Activated CD4-positive, alpha-beta T cell treated with anti-CD3 and anti-CD28 coated beads, Interleukin-2, amount 10 ng/mL, durations not matched to agents 24 days and 14 days (primary cell): ENCODE measurements around the gene MAPRE3. TPM values are rescaled to one million over a fixed set of nuclear protein-coding genes. Genes with fewer than 3 reads are reported as not detected.
"Not testable (repeated sequence)": the region's sequence is repeated elsewhere in the genome, so short reads cannot be mapped to it uniquely, and the experiment has no call there.

Experiments
- DNase-seq: peaks from one replicate; pipeline ENCODE4 v3.0.0; 2022
- H3K27ac Mint-ChIP-seq: one replicate; pipeline ENCODE4 v1.8.0; 2022; ENCODE audit warnings: mild to moderate bottlenecking, mixed read lengths
- H3K27me3 Mint-ChIP-seq: one replicate; pipeline ENCODE4 v1.8.0; 2022; ENCODE audit warnings: mixed read lengths
- H3K36me3 Mint-ChIP-seq: one replicate; pipeline ENCODE4 v1.8.0; 2022; ENCODE audit warnings: low read depth, mild to moderate bottlenecking, mixed read lengths
- H3K4me1 Mint-ChIP-seq: one replicate; pipeline ENCODE4 v1.8.0; 2021; ENCODE audit warnings: mixed read lengths
- H3K4me3 Mint-ChIP-seq: one replicate; pipeline ENCODE4 v1.8.0; 2022; ENCODE audit warnings: mild to moderate bottlenecking, moderate library complexity, mixed read lengths
- H3K9me3 Mint-ChIP-seq: one replicate; pipeline ENCODE4 v1.8.0; 2021; ENCODE audit warnings: mixed read lengths
- intact Hi-C: fragments of 100-400 bp; cut with micrococcal nuclease; formaldehyde crosslinking; loops from one replicate; pipeline ENCODE4 v1.15.1; 2023
- total RNA-seq: library from RNA; stranded (reverse); gene quantifications from 2 replicates; pipeline ENCODE4 v1.2.3, GENCODE V29; 2022

MAPRE3 gene
- total RNA-seq, 1 donor from 2014 or later = 2.5 TPM

GRCh38 chr2:27072920-27073319 is 102.5 kb downstream of the MAPRE3 start:
- peaks cover 63% of the 10 kb centered on the region for H3K4me1 Mint-ChIP-seq
- H3K9me3 Mint-ChIP-seq = no peaks in the 10 kb centered on the region

GRCh38 chr2:27073782-27074181 is 103.3 kb downstream of the MAPRE3 start:
- peak overlapping the region; percentile 59 for H3K27ac Mint-ChIP-seq
- H3K4me3 Mint-ChIP-seq = no peak overlapping the region
- peaks cover 58% of the 10 kb centered on the region for H3K4me1 Mint-ChIP-seq
- H3K36me3 Mint-ChIP-seq = peaks cover 21% of the 10 kb centered on the region
- intact Hi-C loops = loop anchor here (5.0 kb wide), 1 partner anchor 284 kb away; the partner anchor contains the start of gene GTF3C2
- no peaks in the 10 kb centered on the region for H3K27me3 Mint-ChIP-seq
- no peaks in the 10 kb centered on the region for H3K9me3 Mint-ChIP-seq
- DNase-seq = no peak

More at GRCh38 chr2:27072920-27073319, 102.5 kb downstream of the MAPRE3 start:
- no peak for DNase-seq
- H3K4me3 Mint-ChIP-seq = peak overlapping the region; percentile 85
- intact Hi-C loops = loop anchor here (5.0 kb wide), 1 partner anchor 284 kb away; the partner anchor contains the start of gene GTF3C2
- peaks cover 26% of the 10 kb centered on the region for H3K36me3 Mint-ChIP-seq
- H3K27ac Mint-ChIP-seq = peak overlapping the region; percentile 92
- no peaks in the 10 kb centered on the region for H3K27me3 Mint-ChIP-seq

DNA sequence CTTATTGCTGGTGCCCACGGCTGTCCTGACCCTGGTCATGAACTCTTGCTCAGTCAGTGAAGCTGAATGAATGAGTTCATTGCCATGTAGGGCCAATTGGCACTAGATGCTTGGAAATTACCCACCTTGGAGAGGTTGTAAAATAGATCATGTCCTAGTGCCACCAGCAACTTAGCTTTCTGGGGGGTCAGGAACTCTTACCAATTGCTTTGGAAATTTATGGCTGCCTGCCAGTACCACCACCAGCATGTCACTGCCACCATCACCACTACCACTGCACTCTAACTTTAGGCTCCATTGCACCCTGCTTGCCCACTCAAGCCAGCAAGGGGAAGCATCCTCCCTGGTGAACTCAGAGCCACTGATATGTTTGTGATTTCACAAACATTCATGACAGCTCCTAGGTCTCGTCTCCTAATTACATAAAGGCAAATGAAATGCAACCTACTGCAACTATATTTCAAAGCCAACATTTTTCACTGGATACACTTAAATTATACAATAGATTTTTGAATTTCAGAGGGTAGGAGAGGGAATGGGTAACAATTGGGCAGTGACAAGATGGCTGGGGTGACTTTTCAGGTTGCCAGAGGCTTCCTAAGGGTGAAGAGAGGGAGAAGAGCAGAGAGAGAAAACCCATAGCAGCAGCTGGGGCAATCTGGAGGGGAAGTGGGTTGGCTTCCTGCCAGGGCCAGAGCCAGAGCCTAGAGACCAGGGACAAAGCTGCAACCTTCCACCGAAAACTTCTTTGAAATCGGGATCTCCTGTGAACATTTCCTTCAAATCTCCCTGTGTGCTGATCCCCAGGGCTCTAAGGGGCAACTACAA is 104.5 kb downstream of the MAPRE3 start:
- intact Hi-C loops = loop anchor here (5.0 kb wide), 1 partner anchor 282 kb away; the partner anchor contains the start of gene GTF3C2
- DNase-seq = peak; percentile 82
- Mint-ChIP-seq H3K27ac (peak overlapping the region; percentile 84), H3K4me3 (peak overlapping the region; percentile 58), H3K9me3 (no peaks in the 10 kb centered on the region), H3K4me1 (peaks cover 49% of the 10 kb centered on the region), H3K27me3 (no peaks in the 10 kb centered on the region), H3K36me3 (peaks cover 10% of the 10 kb centered on the region)

GRCh38 chr2:27075566-27075871 is 105.1 kb downstream of the MAPRE3 start:
- H3K9me3 Mint-ChIP-seq, DNase-seq, intact Hi-C loops, H3K36me3 Mint-ChIP-seq, H3K27me3 Mint-ChIP-seq: not testable (repeated sequence)
- Mint-ChIP-seq H3K4me3 (peak overlapping the region; percentile 58), H3K4me1 (peaks cover 49% of the 10 kb centered on the region), H3K27ac (peak overlapping the region; percentile 84)

DNA sequence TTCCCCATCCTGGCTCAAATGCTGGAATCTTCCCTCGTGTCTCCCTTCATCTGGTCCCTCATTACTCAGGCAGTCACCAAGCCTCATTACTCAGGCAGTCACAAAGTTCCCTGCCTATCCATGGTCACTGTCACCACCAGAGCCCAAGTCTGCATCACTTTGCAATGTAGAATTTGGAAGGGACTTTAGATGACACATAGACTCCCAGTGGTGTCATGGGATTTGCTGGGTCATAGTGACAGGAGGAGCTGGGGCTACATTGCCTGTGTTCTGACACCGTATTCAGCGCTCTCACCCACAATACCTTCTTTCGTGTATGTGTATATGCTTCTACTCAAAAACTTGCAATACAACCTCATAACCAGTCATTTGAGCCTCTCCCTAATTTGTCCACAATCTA is 105.9 kb downstream of the MAPRE3 start:
- H3K27ac Mint-ChIP-seq = peak overlapping the region; percentile 64
- DNase-seq = no peak
- peaks cover 52% of the 10 kb centered on the region for H3K4me1 Mint-ChIP-seq
- H3K4me3 Mint-ChIP-seq = peak overlapping the region; percentile 13
- intact Hi-C loops = no loop called here
- H3K27me3 Mint-ChIP-seq = no peaks in the 10 kb centered on the region
- no peaks in the 10 kb centered on the region for H3K36me3 Mint-ChIP-seq
- no peaks in the 10 kb centered on the region for H3K9me3 Mint-ChIP-seq

Other genes with a start within 250 kb of the MAPRE3 start
- 10.5 and 11.5 TPM in 2 replicates for gene SLC35F6, start 206.4 kb upstream of the MAPRE3 start, total RNA-seq
- gene CENPA, start 184.6 kb upstream of the MAPRE3 start, total RNA-seq = 21.8 and 23.6 TPM in 2 replicates
- gene DPYSL5, start 122.5 kb upstream of the MAPRE3 start, total RNA-seq = not detected in 2 replicates
- 93.4 and 98.6 TPM in 2 replicates for gene TMEM214, start 62.3 kb downstream of the MAPRE3 start, total RNA-seq
- gene AGBL5, start 81.0 kb downstream of the MAPRE3 start, total RNA-seq = 13.9 and 14.1 TPM in 2 replicates
- 314 and 326 TPM in 2 replicates for gene OST4, start 101.0 kb downstream of the MAPRE3 start, total RNA-seq
- gene EMILIN1, start 108.0 kb downstream of the MAPRE3 start, total RNA-seq = 1.1 and 1.4 TPM in 2 replicates
- 13.4 and 13.9 TPM in 2 replicates for gene KHK, start 116.1 kb downstream of the MAPRE3 start, total RNA-seq
- 14.4 and 15.1 TPM in 2 replicates for gene CGREF1, start 148.5 kb downstream of the MAPRE3 start, total RNA-seq
- 0.23 and 0.28 TPM in 2 replicates for gene ABHD1, start 153.2 kb downstream of the MAPRE3 start, total RNA-seq
- gene PREB, start 164.0 kb downstream of the MAPRE3 start, total RNA-seq = 85.4 and 88.3 TPM in 2 replicates
- not detected in 2 replicates for gene PRR30, start 168.8 kb downstream of the MAPRE3 start, total RNA-seq
- not detected in 2 replicates for gene TCF23, start 178.4 kb downstream of the MAPRE3 start, total RNA-seq
- gene ATRAID, start 241.4 kb downstream of the MAPRE3 start, total RNA-seq = 109 and 120 TPM in 2 replicates
- gene SLC5A6, start 241.6 kb downstream of the MAPRE3 start, total RNA-seq = 87.1 and 97.9 TPM in 2 replicates
- 144 and 159 TPM in 2 replicates for gene CAD, start 246.7 kb downstream of the MAPRE3 start, total RNA-seq